Neural cell (in vitro differentiated cells): Measurements from ENCODE around the gene VWF. TPM values are rescaled to one million over a fixed set of nuclear protein-coding genes. Genes with fewer than 3 reads are reported as not detected.

Experiments used
- H2AFZ ChIP-seq: fragments of 200-600, 300-800 bp; sonication (generic), shearing (Covaris generic); 2 replicates; pipeline ENCODE4 v1.6.0; 2014; ENCODE audit warnings: low read depth, mild to moderate bottlenecking, antibody characterized with exemption, low read length, moderate library complexity
- H3F3A ChIP-seq: fragments of 200-600 bp; shearing (Covaris generic); 2 replicates; pipeline ENCODE4 v1.6.1; 2016; ENCODE audit warnings: mild to moderate bottlenecking, moderate library complexity, mixed read lengths, antibody characterized with exemption, low read length; ENCODE audit not compliant: insufficient read depth, poor library complexity, severe bottlenecking
- H3K27ac ChIP-seq: fragments of 200-600, 300-800 bp; sonication (generic), shearing (Covaris generic); 2 replicates; pipeline ENCODE4 v1.5.1; 2014; ENCODE audit warnings: mild to moderate bottlenecking, low read length, moderate library complexity
- H3K27me3 ChIP-seq: fragments of 300-800, 200-600 bp; sonication (generic), shearing (Covaris generic); 2 replicates; pipeline ENCODE4 v1.6.0; 2014; ENCODE audit warnings: mild to moderate bottlenecking, low read depth, low read length, moderate library complexity; ENCODE audit not compliant: insufficient read depth
- H3K36me3 ChIP-seq: fragments of 300-800, 200-600 bp; sonication (generic), shearing (Covaris generic); 2 replicates; pipeline ENCODE4 v1.5.1; 2014; ENCODE audit warnings: mild to moderate bottlenecking, antibody characterized with exemption, low read length, moderate library complexity; ENCODE audit not compliant: insufficient read depth
- H3K4me2 ChIP-seq: fragments of 300-800, 200-600 bp; sonication (generic), shearing (Covaris generic); 2 replicates; pipeline ENCODE4 v1.6.0; 2014; ENCODE audit warnings: mild to moderate bottlenecking, low read length
- H3K4me3 ChIP-seq: fragments of 300-800, 200-600 bp; sonication (generic), shearing (Covaris generic); 2 replicates; pipeline ENCODE4 v1.5.1; 2014; ENCODE audit warnings: mild to moderate bottlenecking, low read length, moderate library complexity
- H3K79me2 ChIP-seq: fragments of 200-600 bp; shearing (Covaris generic); replicated peaks from 2 replicates; pipeline ENCODE4 v1.6.0; 2014; ENCODE audit warnings: mild to moderate bottlenecking, low read length, moderate library complexity; ENCODE audit not compliant: insufficient read depth
- H3K9ac ChIP-seq: fragments of 300-800, 200-600 bp; sonication (generic), shearing (Covaris generic); 2 replicates; pipeline ENCODE4 v1.6.1; 2016; ENCODE audit warnings: mild to moderate bottlenecking, low read length, mixed read lengths
- H3K9me2 ChIP-seq: fragments of 200-600 bp; shearing (Covaris generic); 2 replicates; pipeline ENCODE4 v1.6.1; 2016; ENCODE audit warnings: mild to moderate bottlenecking, low read length, mixed read lengths; ENCODE audit not compliant: insufficient read depth
- H3K9me3 ChIP-seq: fragments of 200-600, 300-800 bp; sonication (generic), shearing (Covaris generic); 2 replicates; pipeline ENCODE4 v1.6.1; 2016; ENCODE audit warnings: mild to moderate bottlenecking, mixed run types, low read length, moderate library complexity, mixed read lengths
- H4K20me1 ChIP-seq: fragments of 200-600 bp; shearing (Covaris generic); 2 replicates; pipeline ENCODE4 v1.6.1; 2016; ENCODE audit warnings: mild to moderate bottlenecking, mixed run types; ENCODE audit not compliant: insufficient read depth
- CTCF ChIP-seq: fragments of 450-650 bp; IDR thresholded peaks from 2 replicates; pipeline ENCODE4 v1.5.1; 2014; ENCODE audit warnings: antibody characterized with exemption, mild to moderate bottlenecking, moderate library complexity; ENCODE audit not compliant: poor library complexity, severe bottlenecking
- EP300 ChIP-seq: fragments of 450-650 bp; conservative IDR thresholded peaks from 2 replicates; pipeline ENCODE4 v1.6.1; 2014; ENCODE audit warnings: antibody characterized with exemption, mild to moderate bottlenecking, moderate library complexity; ENCODE audit not compliant: poor library complexity, severe bottlenecking
- EZH2 ChIP-seq: fragments of 200-600, 300-800 bp; shearing (Covaris generic), sonication (generic); IDR thresholded peaks from 2 replicates; pipeline ENCODE4 v1.6.1; 2014; ENCODE audit warnings: antibody characterized with exemption, low read length, borderline replicate concordance, mild to moderate bottlenecking; ENCODE audit not compliant: insufficient read depth, poor library complexity, severe bottlenecking
- MXI1 ChIP-seq: fragments of 450-650 bp; conservative IDR thresholded peaks from 2 replicates; pipeline ENCODE4 v1.6.1; 2014; ENCODE audit warnings: antibody characterized with exemption, mild to moderate bottlenecking; ENCODE audit not compliant: poor library complexity, severe bottlenecking
- POLR2AphosphoS5 ChIP-seq: IDR thresholded peaks from 2 replicates; pipeline ENCODE4 v1.6.1; 2012
- RAD21 ChIP-seq: fragments of 450-650 bp; conservative IDR thresholded peaks from 2 replicates; pipeline ENCODE4 v1.6.1; 2014; ENCODE audit warnings: antibody characterized with exemption, mild to moderate bottlenecking, moderate library complexity
- REST ChIP-seq: IDR thresholded peaks from 2 replicates; pipeline ENCODE4 v1.6.1; 2012; ENCODE audit warnings: borderline replicate concordance
- SMC3 ChIP-seq: fragments of 450-650 bp; conservative IDR thresholded peaks from 2 replicates; pipeline ENCODE4 v1.6.1; 2014; ENCODE audit warnings: antibody characterized with exemption, mild to moderate bottlenecking, moderate library complexity; ENCODE audit not compliant: poor library complexity
- TAF1 ChIP-seq: IDR thresholded peaks from 2 replicates; pipeline ENCODE4 v1.6.1; 2012; ENCODE audit warnings: low read depth
- polyA plus RNA-seq: library from polyadenylated mRNA; depleted of rRNA; stranded (reverse); fragments of >200 nt; gene quantifications from 2 replicates; pipeline ENCODE4 v1.2.3, GENCODE V29; 2014

Gene VWF
- polyA plus RNA-seq, 1 donor from 2014 or later: not detected

- TF ChIP-seq EZH2: no peak
- Histone ChIP-seq H3K4me3 (no peak overlapping the region), H3K9me2 (no peaks in the 10 kb centered on the region), H2AFZ (no peak overlapping the region), H3K79me2 (no peaks in the 10 kb centered on the region), H3K9ac (no peak overlapping the region), H4K20me1 (no peaks in the 10 kb centered on the region), H3K4me2 (no peak overlapping the region), H3K36me3 (no peaks in the 10 kb centered on the region), H3F3A (no peaks in the 10 kb centered on the region), H3K9me3 (no peaks in the 10 kb centered on the region), H3K27me3 (no peaks in the 10 kb centered on the region), H3K27ac (no peak overlapping the region)
Observed at GRCh38 chr12:6049587-6049986, 74.9 kb downstream of the VWF start.

GRCh38 chr12:6047249-6048237 is 76.9 kb downstream of the VWF start:
- Histone ChIP-seq H3K4me3 (no peak overlapping the region), H3K27me3 (no peaks in the 10 kb centered on the region), H3K36me3 (no peaks in the 10 kb centered on the region), H3K27ac (no peak overlapping the region), H2AFZ (no peak overlapping the region), H3K79me2 (no peaks in the 10 kb centered on the region), H3K9me2 (no peaks in the 10 kb centered on the region), H3K4me2 (no peak overlapping the region), H3K9me3 (no peaks in the 10 kb centered on the region), H3K9ac (no peak overlapping the region), H3F3A (no peaks in the 10 kb centered on the region), H4K20me1 (no peaks in the 10 kb centered on the region)
- TF ChIP-seq EZH2 (no peak), CTCF (no peak), TAF1 (no peak), MXI1 (no peak), SMC3 (no peak), RAD21 (no peak), REST (no peak), EP300 (no peak), POLR2AphosphoS5 (no peak)
